H1 (cell line): ENCODE results near the gene CLPX. TPM values are rescaled to one million over a fixed set of nuclear protein-coding genes. Genes with fewer than 3 reads are reported as not detected.

Source experiments
- CTCF ChIA-PET: fragments of 300-600 bp; sonication (Branson Sonifier 250); formaldehyde crosslinking; loops from one replicate; lab custom pipeline; 2021; ENCODE audit not compliant: partially characterized antibody; lab: Charles Lee
- POLR2A ChIA-PET: fragments of 300-600 bp; sonication (Branson Sonifier 250); formaldehyde crosslinking; loops from one replicate; lab custom pipeline; 2021; ENCODE audit warnings: inconsistent platforms; ENCODE audit not compliant: partially characterized antibody; lab: Charles Lee
- DNase-seq, 2 experiments: peaks; one replicate each; pipeline versions ENCODE4 v3.0.0 to v3.0.0-alpha.2; 2010 to 2022; ENCODE audit warnings: low spot score in 2 of 2, low read depth in 1 of 2, mixed read lengths in 1 of 2
- FAIRE-seq: peaks from 2 replicates; lab custom pipeline; 2011; peaks lifted over from hg19 to GRCh38; lab: Jason Lieb, UNC
- H2AFZ ChIP-seq: 2 replicates; pipeline ENCODE4 v1.8.1; 2012; ENCODE audit warnings: low read length, inconsistent platforms
- H2AK5ac ChIP-seq: 2 replicates; pipeline ENCODE4 v1.6.1; 2013; ENCODE audit warnings: low read depth, low read length
- H2BK120ac ChIP-seq: replicated peaks from 2 replicates; pipeline ENCODE3; 2013; ENCODE audit warnings: low read depth, low read length, inconsistent platforms
- H2BK12ac ChIP-seq: 2 replicates; pipeline ENCODE4 v1.6.1; 2013; ENCODE audit warnings: low read depth, low read length
- H2BK15ac ChIP-seq: 2 replicates; pipeline ENCODE4 v1.6.1; 2013; ENCODE audit warnings: low read length
- H2BK20ac ChIP-seq: 2 replicates; pipeline ENCODE4 v1.6.1; 2013; ENCODE audit warnings: low read length
- H2BK5ac ChIP-seq: 2 replicates; pipeline ENCODE4 v1.6.1; 2013; ENCODE audit warnings: low read depth, low read length
- H3K14ac ChIP-seq: 2 replicates; pipeline ENCODE4 v1.6.1; 2013; ENCODE audit warnings: inconsistent platforms; ENCODE audit not compliant: insufficient read length
- H3K18ac ChIP-seq: 2 replicates; pipeline ENCODE4 v1.6.1; 2013; ENCODE audit warnings: low read length; ENCODE audit errors: extremely low read depth
- H3K23ac ChIP-seq: 2 replicates; pipeline ENCODE4 v1.6.1; 2013; ENCODE audit warnings: inconsistent platforms; ENCODE audit not compliant: insufficient read length
- H3K23me2 ChIP-seq: 2 replicates; pipeline ENCODE4 v1.6.1; 2013; ENCODE audit warnings: low read depth, low read length
- H3K27ac ChIP-seq: 2 replicates; pipeline ENCODE4 v1.6.1; 2011; ENCODE audit warnings: low read depth, low read length, inconsistent platforms
- H3K27me3 ChIP-seq, 4 experiments: replicated peaks in 1 of 4; 1 replicate in 1 of 4; 2 replicates in 3 of 4; pipeline versions ENCODE4 v1.6.1 to v1.8.1; 2011 to 2013; ENCODE audit warnings: low read length in 3 of 4, mild to moderate bottlenecking in 3 of 4, inconsistent platforms in 2 of 4, mixed read lengths in 2 of 4, moderate library complexity in 1 of 4; ENCODE audit not compliant: control insufficient read depth in 3 of 4, insufficient read depth in 3 of 4; ENCODE audit errors: extremely low read depth in 1 of 4
- H3K36me3 ChIP-seq, 4 experiments: 2 replicates each; pipeline versions ENCODE4 v1.6.1 to v1.8.1; 2011 to 2013; ENCODE audit warnings: mild to moderate bottlenecking in 4 of 4, low read length in 3 of 4, moderate library complexity in 2 of 4, control low read depth in 1 of 4, inconsistent platforms in 1 of 4; ENCODE audit not compliant: insufficient read depth in 4 of 4, control insufficient read depth in 2 of 4
- H3K4ac ChIP-seq: replicated peaks from 2 replicates; pipeline ENCODE3; 2013; ENCODE audit warnings: low read length, low read depth, mixed read lengths, inconsistent platforms; ENCODE audit not compliant: insufficient read length
- H3K4me1 ChIP-seq, 4 experiments: replicated peaks in 1 of 4; 1 replicate in 1 of 4; 2 replicates in 3 of 4; pipeline versions ENCODE4 v1.6.1 to v1.8.1; 2011 to 2013; ENCODE audit warnings: low read length in 3 of 4, inconsistent platforms in 2 of 4, mixed read lengths in 1 of 4; ENCODE audit not compliant: insufficient read depth in 4 of 4, control insufficient read depth in 3 of 4
- H3K4me2 ChIP-seq, 2 experiments: 2 replicates each; pipeline versions ENCODE4 v1.6.1 to v1.8.1; 2011 to 2013; ENCODE audit warnings: low read depth in 2 of 2, low read length in 2 of 2, control low read depth in 1 of 2, inconsistent platforms in 1 of 2, mild to moderate bottlenecking in 1 of 2; ENCODE audit not compliant: insufficient read depth in 1 of 2
- H3K4me3 ChIP-seq, 4 experiments: fragments of 200-600, 300-600 bp in 1 of 4; sonication (generic), shearing (Covaris generic), sonication (Bioruptor Twin) in 1 of 4; 2 replicates each; pipeline versions ENCODE4 v1.5.1 to v1.8.1; 2011 to 2016; ENCODE audit warnings: low read length in 4 of 4, low read depth in 3 of 4, control low read depth in 2 of 4, inconsistent platforms in 2 of 4, mild to moderate bottlenecking in 2 of 4, mixed read lengths in 1 of 4, moderate library complexity in 1 of 4; ENCODE audit not compliant: insufficient read depth in 2 of 4; ENCODE audit errors: extremely low read depth in 1 of 4
- H3K56ac ChIP-seq: replicated peaks from 2 replicates; pipeline ENCODE3; 2013; ENCODE audit warnings: low read depth, mild to moderate bottlenecking, mixed read lengths, low read length, inconsistent platforms; ENCODE audit not compliant: insufficient read length
- H3K79me1 ChIP-seq: 2 replicates; pipeline ENCODE4 v1.6.1; 2013; ENCODE audit warnings: low read depth, low read length, control low read depth
- H3K79me2 ChIP-seq, 2 experiments: 2 replicates each; pipeline versions ENCODE4 v1.6.1 to v1.8.1; 2012 to 2013; ENCODE audit warnings: low read length in 2 of 2, mild to moderate bottlenecking in 2 of 2, inconsistent platforms in 1 of 2; ENCODE audit not compliant: insufficient read depth in 2 of 2, control insufficient read depth in 1 of 2
- H3K9ac ChIP-seq, 4 experiments: replicated peaks in 1 of 4; 1 replicate in 1 of 4; 2 replicates in 3 of 4; pipeline versions ENCODE4 v1.6.1 to v1.8.1; 2011 to 2013; ENCODE audit warnings: low read depth in 3 of 4, low read length in 3 of 4, control low read depth in 2 of 4, mild to moderate bottlenecking in 2 of 4, moderate library complexity in 2 of 4, inconsistent platforms in 1 of 4; ENCODE audit errors: extremely low read depth in 1 of 4
- H3K9me3 ChIP-seq, 2 experiments: 2 replicates each; pipeline versions ENCODE4 v1.6.1 to v1.8.1; 2012 to 2013; ENCODE audit warnings: mild to moderate bottlenecking in 2 of 2, moderate library complexity in 2 of 2, control low read depth in 1 of 2, inconsistent platforms in 1 of 2, low read depth in 1 of 2, low read length in 1 of 2, mixed read lengths in 1 of 2; ENCODE audit not compliant: insufficient read depth in 2 of 2
- H4K20me1 ChIP-seq, 2 experiments: replicated peaks in 1 of 2; 2 replicates each; pipeline versions ENCODE3 to v1.8.1; 2011 to 2013; ENCODE audit warnings: inconsistent platforms in 2 of 2, low read length in 2 of 2, mild to moderate bottlenecking in 1 of 2; ENCODE audit not compliant: insufficient read depth in 2 of 2, control insufficient read depth in 1 of 2
- H4K5ac ChIP-seq: 2 replicates; pipeline ENCODE4 v1.6.1; 2013; ENCODE audit warnings: low read length, low read depth, mixed read lengths, inconsistent platforms; ENCODE audit not compliant: insufficient read length
- H4K8ac ChIP-seq: 2 replicates; pipeline ENCODE4 v1.8.0; 2013; ENCODE audit warnings: mild to moderate bottlenecking, moderate library complexity, low read length, inconsistent platforms; ENCODE audit not compliant: insufficient read depth; ENCODE audit errors: extremely low read depth
- H4K91ac ChIP-seq: replicated peaks from 2 replicates; pipeline ENCODE3; 2013; ENCODE audit warnings: low read length, mixed read lengths, inconsistent platforms; ENCODE audit not compliant: insufficient read length
- BRCA1 ChIP-seq: IDR thresholded peaks from 2 replicates; pipeline ENCODE4 v1.6.1; 2012; ENCODE audit warnings: low read depth, low read length, improper control_type of control experiment
- CEBPB ChIP-seq: IDR thresholded peaks from 2 replicates; pipeline ENCODE4 v1.6.1; 2012; ENCODE audit warnings: low read depth, low read length
- EP300 ChIP-seq, 2 experiments: IDR thresholded peaks; 1 replicate in 1 of 2; 2 replicates in 1 of 2; pipeline ENCODE4 v1.6.1; 2011 to 2012; ENCODE audit warnings: low read depth in 2 of 2, low read length in 2 of 2, mild to moderate bottlenecking in 2 of 2, borderline replicate concordance in 1 of 2, inconsistent platforms in 1 of 2, moderate library complexity in 1 of 2
- GTF2F1 ChIP-seq: IDR thresholded peaks from 2 replicates; pipeline ENCODE4 v1.6.1; 2012; ENCODE audit warnings: low read depth, low read length, improper control_type of control experiment, borderline replicate concordance
- JUN ChIP-seq: IDR thresholded peaks from 2 replicates; pipeline ENCODE4 v1.6.1; 2011; ENCODE audit warnings: low read depth, mild to moderate bottlenecking, improper control_type of control experiment, low read length
- KDM5A ChIP-seq: fragments of 200-600 bp; IDR thresholded peaks from 2 replicates; pipeline ENCODE4 v1.7.1; 2012; ENCODE audit warnings: mild to moderate bottlenecking, low read length, inconsistent platforms, mixed read lengths
- MAX ChIP-seq: IDR thresholded peaks from 2 replicates; pipeline ENCODE4 v1.6.1; 2012; ENCODE audit warnings: inconsistent platforms
- RNF2 ChIP-seq: fragments of 200-900, 300-1000 bp; sonication (generic); IDR thresholded peaks from 2 replicates; pipeline ENCODE4 v1.7.1; 2016; ENCODE audit warnings: borderline replicate concordance, low read depth, mild to moderate bottlenecking, antibody characterized with exemption, low read length; ENCODE audit not compliant: poor library complexity, severe bottlenecking; ENCODE audit errors: missing control alignments
- TCF12 ChIP-seq: IDR thresholded peaks from 2 replicates; pipeline ENCODE4 v1.6.1; 2011; ENCODE audit warnings: low read depth, mild to moderate bottlenecking, low read length
- WGBS, 2 experiments: shearing (Covaris generic) in 1 of 2; methylation state at CpG; one replicate each; pipeline versions ENCODE4 v1.1.6 to v1.1.7; 2013 to 2015; ENCODE audit warnings: low lambda C conversion rate in 2 of 2, mixed read lengths in 2 of 2, inconsistent platforms in 1 of 2, low coverage in 1 of 2, missing lambda C conversion rate in 1 of 2; ENCODE audit not compliant: insufficient replicate concordance in 2 of 2, insufficient coverage in 1 of 2, insufficient read length in 1 of 2; ENCODE audit errors: extremely low coverage in 1 of 2, missing lambda C conversion rate in 1 of 2; 5-methylcytosine and 5-hydroxymethylcytosine counted together
- polyA plus RNA-seq, 7 experiments: library from polyadenylated mRNA; depleted of rRNA in 3 of 7; stranded (reverse) in 5 of 7; unstranded in 2 of 7; fragments of >200 nt in 5 of 7; fragments of 200-250 nt in 2 of 7; gene quantifications; 1 replicate in 5 of 7; 2 replicates in 1 of 7; 4 replicates in 1 of 7; pipeline versions ENCODE4 v1.2.1 to v1.2.3, GENCODE V29; 2011 to 2013; ENCODE audit warnings: missing spikeins in 2 of 7, mixed read lengths in 2 of 7
- total RNA-seq: library from RNA; stranded (reverse); fragmentation: NEBNext Ultra II Directional; extraction: Animal tissue kit (Norgen Biotek cat#: 25700); gene quantifications from 2 replicates; pipeline ENCODE4 v1.2.1, GENCODE V29; 2021

Gene CLPX
- total and polyA plus RNA-seq, 2 of the 8 experiments (the other 6 are each of a cell fraction or from before 2014, with no cell fraction given), result 10.5 to 53.6 TPM

- H4K8ac ChIP-seq, result no peak overlapping the region
- H3K4ac ChIP-seq, result no peak overlapping the region
- H3K9me3 ChIP-seq, result no peaks in the 10 kb centered on the region
- H3K9ac ChIP-seq, result no peak overlapping the region; a peak in 1 of 7 replicates
- H3K4me3 ChIP-seq, result no peak overlapping the region
- peak overlapping the region; percentile 60 for H3K23ac ChIP-seq
- no peak overlapping the region for H2BK15ac ChIP-seq
- H4K91ac ChIP-seq, result no peak overlapping the region
- H3K27me3 ChIP-seq, result no peaks in the 10 kb centered on the region
- ChIA-PET POLR2A (interaction anchor here (0.6 to 1.4 kb wide), 3 partner anchors 80 to 204 kb away, joined by 3 read pairs; partner anchors contain the start of gene RNU5B-1), CTCF (interaction anchor here (0.6 to 4.1 kb wide), 3 partner anchors 17 to 54 kb away, joined by 4 to 20 read pairs (median 9); no protein-coding TSS in a partner anchor)
- no peaks in the 10 kb centered on the region for H3K36me3 ChIP-seq
- H3K14ac ChIP-seq, result no peak overlapping the region
- H3K23me2 ChIP-seq, result no peaks in the 10 kb centered on the region
- no peak overlapping the region for H3K56ac ChIP-seq
- no peak overlapping the region for H3K27ac ChIP-seq
- H2AK5ac ChIP-seq, result no peak overlapping the region
- no peak overlapping the region for H3K4me2 ChIP-seq
- no peak overlapping the region for H2BK5ac ChIP-seq
- H2AFZ ChIP-seq, result no peak overlapping the region
- H3K79me1 ChIP-seq, result no peaks in the 10 kb centered on the region
- H2BK12ac ChIP-seq, result no peak overlapping the region; the same call in 1 of the 2 replicates
- DNase-seq (no peak), FAIRE-seq (no peak)
- 81% methylated on average over 10 of the region's 10 CpGs; no CpG with 5 or more reads in 1 of the 2 experiments for WGBS, 2 experiments
- no peaks in the 10 kb centered on the region for H3K4me1 ChIP-seq
- no peaks in the 10 kb centered on the region for H4K20me1 ChIP-seq
- H4K5ac ChIP-seq, result no peak overlapping the region
- no peak overlapping the region for H3K18ac ChIP-seq
- H3K79me2 ChIP-seq, result no peaks in the 10 kb centered on the region
- H2BK120ac ChIP-seq, result no peak overlapping the region
- no peak overlapping the region for H2BK20ac ChIP-seq
- no peak for TF ChIP-seq KDM5A
- TF ChIP-seq EP300 (IDR thresholded peaks at IDR 0.05; ENCODE audit: borderline replicate concordance in 1 of 2, low read depth in 2 of 2, low read length in 2 of 2), result no peak
- no peak for TF ChIP-seq MAX
- no peak for TF ChIP-seq JUN
- no peak for TF ChIP-seq TCF12
- no peak for TF ChIP-seq RNF2
- TF ChIP-seq GTF2F1, result no peak
- no peak for TF ChIP-seq CEBPB
- TF ChIP-seq BRCA1, result no peak
These were observed 32.7 kb upstream of the CLPX start for GRCh38 chr15:65217526-65218482.
